ENCODE results near the gene CLDN20. TPM values are rescaled to one million over a fixed set of nuclear protein-coding genes. Genes with fewer than 3 reads are reported as not detected.

CLDN20 gene
- polyA plus RNA-seq, 1 of the 3 experiments (the other 2 are of a cell fraction): 0.07 TPM

DNA sequence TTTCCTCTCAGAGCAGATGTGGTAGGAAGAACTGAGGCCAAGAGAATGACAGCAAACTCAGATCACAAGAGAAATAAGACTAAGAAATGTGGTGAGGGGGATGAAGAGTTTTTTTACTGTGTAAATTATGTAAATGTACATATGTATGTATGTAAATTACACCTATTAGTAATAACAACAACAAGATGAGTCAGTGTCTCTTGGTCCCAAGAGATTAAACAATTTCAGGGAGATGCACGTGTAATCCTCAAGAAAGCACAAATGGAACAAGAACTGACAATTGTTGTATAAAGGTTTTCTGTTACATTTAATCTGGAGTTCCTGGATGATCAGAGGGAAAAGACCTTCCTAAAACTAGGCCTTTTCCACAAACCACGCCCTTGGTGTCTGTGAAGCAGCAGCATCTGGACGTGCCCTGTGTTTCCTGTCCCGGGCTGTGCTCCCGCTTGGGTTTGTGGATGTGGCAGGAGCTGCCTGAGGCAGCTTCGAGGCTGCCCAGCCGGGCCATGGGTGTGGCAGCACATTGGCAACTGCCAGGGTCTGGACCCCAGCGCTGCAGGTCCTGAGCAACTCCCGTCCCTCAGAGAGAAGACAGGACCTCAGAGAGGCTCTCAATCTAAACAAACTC, 994 bp downstream of the CLDN20 start:
- CTCF ChIA-PET: interaction anchor here (0.7 to 2.1 kb wide), 3 partner anchors 14 to 17 kb away, joined by 3 to 6 read pairs (median 4); no protein-coding TSS in a partner anchor
- 44% methylated on average over 8 of the region's 9 CpGs for WGBS (ENCODE audit: low lambda C conversion rate)
- peak; percentile 73 for DNase-seq
- POLR2A ChIA-PET: no interaction called here
- Histone ChIP-seq H3K36me3 (replicated peaks in 1 of 2; ENCODE audit: control insufficient read depth in 1 of 2, insufficient read depth in 2 of 2, low read length in 1 of 2) (peaks cover 28 to 30% of the 10 kb centered on the region in 2 experiments), H3K4me3 (ENCODE audit: low read depth in 2 of 2, low read length in 1 of 2) (no peak overlapping the region), H3K79me2 (ENCODE audit: insufficient read depth) (peaks cover 20% of the 10 kb centered on the region; the same call in 1 of the 2 replicates), H3F3A (replicated peaks; ENCODE audit: insufficient read depth) (peaks cover 2% of the 10 kb centered on the region), H3K4me2 (no peak overlapping the region; the same call in 1 of the 2 replicates), H3K9ac (no peak overlapping the region), H3K4me1 (ENCODE audit: control insufficient read depth in 1 of 2, insufficient read depth in 2 of 2, low read depth in 1 of 2, low read length in 1 of 2) (peaks cover 4 to 60% of the 10 kb centered on the region in 2 experiments; a peak in 3 of 4 replicates), H3K9me2 (no peaks in the 10 kb centered on the region), H2AFZ (ENCODE audit: low read depth) (no peak overlapping the region), H3K9me3 (no peaks in the 10 kb centered on the region), H3K27me3 (ENCODE audit: insufficient read depth) (no peaks in the 10 kb centered on the region), H3K27ac (ENCODE audit: low read depth in 2 of 2, low read length in 1 of 2) (peak overlapping the region; percentile 30 to 92; a peak in 3 of 4 replicates), H4K20me1 (ENCODE audit: insufficient read depth) (no peaks in the 10 kb centered on the region)
- no peak for TF ChIP-seq FOSL2 (IDR thresholded peaks at IDR 0.05; ENCODE audit: borderline replicate concordance, low read depth)
- TF ChIP-seq, protein P1, sequence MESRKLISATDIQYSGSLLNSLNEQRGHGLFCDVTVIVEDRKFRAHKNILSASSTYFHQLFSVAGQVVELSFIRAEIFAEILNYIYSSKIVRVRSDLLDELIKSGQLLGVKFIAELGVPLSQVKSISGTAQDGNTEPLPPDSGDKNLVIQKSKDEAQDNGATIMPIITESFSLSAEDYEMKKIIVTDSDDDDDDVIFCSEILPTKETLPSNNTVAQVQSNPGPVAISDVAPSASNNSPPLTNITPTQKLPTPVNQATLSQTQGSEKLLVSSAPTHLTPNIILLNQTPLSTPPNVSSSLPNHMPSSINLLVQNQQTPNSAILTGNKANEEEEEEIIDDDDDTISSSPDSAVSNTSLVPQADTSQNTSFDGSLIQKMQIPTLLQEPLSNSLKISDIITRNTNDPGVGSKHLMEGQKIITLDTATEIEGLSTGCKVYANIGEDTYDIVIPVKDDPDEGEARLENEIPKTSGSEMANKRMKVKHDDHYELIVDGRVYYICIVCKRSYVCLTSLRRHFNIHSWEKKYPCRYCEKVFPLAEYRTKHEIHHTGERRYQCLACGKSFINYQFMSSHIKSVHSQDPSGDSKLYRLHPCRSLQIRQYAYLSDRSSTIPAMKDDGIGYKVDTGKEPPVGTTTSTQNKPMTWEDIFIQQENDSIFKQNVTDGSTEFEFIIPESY (IDR thresholded peaks at IDR 0.05; ENCODE audit: borderline replicate concordance, low read depth): no peak
- TF ChIP-seq, protein P2, sequence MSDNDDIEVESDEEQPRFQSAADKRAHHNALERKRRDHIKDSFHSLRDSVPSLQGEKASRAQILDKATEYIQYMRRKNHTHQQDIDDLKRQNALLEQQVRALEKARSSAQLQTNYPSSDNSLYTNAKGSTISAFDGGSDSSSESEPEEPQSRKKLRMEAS (IDR thresholded peaks at IDR 0.05; ENCODE audit: low read depth): no peak
- TF ChIP-seq, protein P3, sequence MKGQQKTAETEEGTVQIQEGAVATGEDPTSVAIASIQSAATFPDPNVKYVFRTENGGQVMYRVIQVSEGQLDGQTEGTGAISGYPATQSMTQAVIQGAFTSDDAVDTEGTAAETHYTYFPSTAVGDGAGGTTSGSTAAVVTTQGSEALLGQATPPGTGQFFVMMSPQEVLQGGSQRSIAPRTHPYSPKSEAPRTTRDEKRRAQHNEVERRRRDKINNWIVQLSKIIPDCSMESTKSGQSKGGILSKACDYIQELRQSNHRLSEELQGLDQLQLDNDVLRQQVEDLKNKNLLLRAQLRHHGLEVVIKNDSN (IDR thresholded peaks at IDR 0.05; ENCODE audit: borderline replicate concordance, low read depth): no peak
- TF ChIP-seq TCF12 (IDR thresholded peaks at IDR 0.05): no peak
- TF ChIP-seq JUND (IDR thresholded peaks at IDR 0.05): no peak
- TF ChIP-seq GATA2 (CRISPR knock-in tag; IDR thresholded peaks at IDR 0.05): peak; percentile 33; the same call in 1 of the 2 replicates
- TF ChIP-seq NFIC (IDR thresholded peaks at IDR 0.05; ENCODE audit: borderline replicate concordance): no peak
- TF ChIP-seq, protein P4, sequence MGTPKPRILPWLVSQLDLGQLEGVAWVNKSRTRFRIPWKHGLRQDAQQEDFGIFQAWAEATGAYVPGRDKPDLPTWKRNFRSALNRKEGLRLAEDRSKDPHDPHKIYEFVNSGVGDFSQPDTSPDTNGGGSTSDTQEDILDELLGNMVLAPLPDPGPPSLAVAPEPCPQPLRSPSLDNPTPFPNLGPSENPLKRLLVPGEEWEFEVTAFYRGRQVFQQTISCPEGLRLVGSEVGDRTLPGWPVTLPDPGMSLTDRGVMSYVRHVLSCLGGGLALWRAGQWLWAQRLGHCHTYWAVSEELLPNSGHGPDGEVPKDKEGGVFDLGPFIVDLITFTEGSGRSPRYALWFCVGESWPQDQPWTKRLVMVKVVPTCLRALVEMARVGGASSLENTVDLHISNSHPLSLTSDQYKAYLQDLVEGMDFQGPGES (IDR thresholded peaks at IDR 0.05; ENCODE audit: low read depth, low read length): no peak
- peak; percentile 65; the same call in 1 of the 2 replicates for TF ChIP-seq RCOR1 (IDR thresholded peaks at IDR 0.05; ENCODE audit: low read length)
- TF ChIP-seq GABPA (IDR thresholded peaks at IDR 0.05; ENCODE audit: low read depth): no peak
- TF ChIP-seq MEF2A (IDR thresholded peaks at IDR 0.05; ENCODE audit: borderline replicate concordance, low read depth): no peak
- 0 out of 2 replicates have a peak, but pooled peaks have one; percentile 5 for TF ChIP-seq RAD21 (IDR thresholded peaks at IDR 0.05; ENCODE audit: low read length)
- no peak for TF ChIP-seq EZH2phosphoT487 (IDR thresholded peaks at IDR 0.05; ENCODE audit: borderline replicate concordance, low read depth)
- peak; percentile 52; the same call in 1 of the 2 replicates for TF ChIP-seq MXI1 (IDR thresholded peaks at IDR 0.05; ENCODE audit: low read depth, low read length)
- TF ChIP-seq FOXM1 (IDR thresholded peaks at IDR 0.05; ENCODE audit: low read depth): no peak
- no peak for TF ChIP-seq RFX5 (IDR thresholded peaks at IDR 0.05; ENCODE audit: low read length)
- TF ChIP-seq FOXJ3 (CRISPR knock-in tag; IDR thresholded peaks at IDR 0.05): peak; percentile 73
- TF ChIP-seq RXRA (IDR thresholded peaks at IDR 0.05; ENCODE audit: borderline replicate concordance, low read depth): no peak
- no peak for TF ChIP-seq NRF1 (IDR thresholded peaks at IDR 0.05; ENCODE audit: low read depth, low read length)
- peak in 1 of 2 experiments; percentile 73; a peak in 1 of 4 replicates for TF ChIP-seq EP300 (IDR thresholded peaks at IDR 0.05; ENCODE audit: borderline replicate concordance in 1 of 2, low read depth in 1 of 2, low read length in 1 of 2)
- no peak for TF ChIP-seq YY1 (IDR thresholded peaks at IDR 0.05; ENCODE audit: low read depth)
- TF ChIP-seq, protein P5, sequence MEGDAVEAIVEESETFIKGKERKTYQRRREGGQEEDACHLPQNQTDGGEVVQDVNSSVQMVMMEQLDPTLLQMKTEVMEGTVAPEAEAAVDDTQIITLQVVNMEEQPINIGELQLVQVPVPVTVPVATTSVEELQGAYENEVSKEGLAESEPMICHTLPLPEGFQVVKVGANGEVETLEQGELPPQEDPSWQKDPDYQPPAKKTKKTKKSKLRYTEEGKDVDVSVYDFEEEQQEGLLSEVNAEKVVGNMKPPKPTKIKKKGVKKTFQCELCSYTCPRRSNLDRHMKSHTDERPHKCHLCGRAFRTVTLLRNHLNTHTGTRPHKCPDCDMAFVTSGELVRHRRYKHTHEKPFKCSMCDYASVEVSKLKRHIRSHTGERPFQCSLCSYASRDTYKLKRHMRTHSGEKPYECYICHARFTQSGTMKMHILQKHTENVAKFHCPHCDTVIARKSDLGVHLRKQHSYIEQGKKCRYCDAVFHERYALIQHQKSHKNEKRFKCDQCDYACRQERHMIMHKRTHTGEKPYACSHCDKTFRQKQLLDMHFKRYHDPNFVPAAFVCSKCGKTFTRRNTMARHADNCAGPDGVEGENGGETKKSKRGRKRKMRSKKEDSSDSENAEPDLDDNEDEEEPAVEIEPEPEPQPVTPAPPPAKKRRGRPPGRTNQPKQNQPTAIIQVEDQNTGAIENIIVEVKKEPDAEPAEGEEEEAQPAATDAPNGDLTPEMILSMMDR (IDR thresholded peaks at IDR 0.05): no peak
- TF ChIP-seq TEAD4 (IDR thresholded peaks at IDR 0.05; ENCODE audit: borderline replicate concordance, insufficient read depth): no peak
- TF ChIP-seq POLR2AphosphoS5 (IDR thresholded peaks at IDR 0.05; ENCODE audit: low read depth, low read length): no peak
- TF ChIP-seq SMC3 (IDR thresholded peaks at IDR 0.05; ENCODE audit: low read depth, low read length): no peak

Data from SK-N-SH (cell line).